Measurements from ENCODE around the gene CD109. TPM values are rescaled to one million over a fixed set of nuclear protein-coding genes. Genes with fewer than 3 reads are reported as not detected.

Gene CD109
- total RNA-seq, 4 donors from 2014 or later, result 1.4 to 3.2 (median 2.2) TPM

DNA sequence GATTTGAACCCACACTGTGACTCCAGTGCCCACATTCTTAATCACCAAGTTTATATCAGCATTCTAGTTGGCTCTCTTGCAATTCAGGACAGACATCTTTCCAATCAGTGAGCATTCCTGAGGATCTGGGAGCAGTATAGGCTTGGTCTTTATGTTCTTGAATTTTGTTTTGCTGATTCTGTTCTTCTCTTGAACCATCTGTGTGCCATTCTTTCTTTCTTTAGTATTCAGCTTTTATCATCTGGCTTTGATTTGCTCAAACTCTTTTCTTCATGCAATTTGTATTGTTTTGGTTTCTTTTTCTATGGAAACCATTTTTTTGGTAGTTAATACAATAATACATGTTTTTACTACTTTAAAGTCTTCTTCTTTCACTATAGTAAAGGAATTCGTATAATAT is 162.4 kb downstream of the CD109 start:
- Histone ChIP-seq H3K4me1 (no peaks in the 10 kb centered on the region), H3K27ac (no peak overlapping the region), H3K9me3 (no peaks in the 10 kb centered on the region), H3K27me3 (no peaks in the 10 kb centered on the region), H3K36me3 (no peaks in the 10 kb centered on the region), H3K4me3 (no peak overlapping the region)
- DNase-seq, result no peak
- TF ChIP-seq CTCF (IDR thresholded peaks at IDR 0.05), result no peak
- no peak for TF ChIP-seq POLR2A (IDR thresholded peaks at IDR 0.05)

- H3K36me3 ChIP-seq, result no peaks in the 10 kb centered on the region
- no peaks in the 10 kb centered on the region for H3K4me1 ChIP-seq
- no peak overlapping the region for H3K27ac ChIP-seq
- DNase-seq, result no peak
- no peak for TF ChIP-seq POLR2A (IDR thresholded peaks at IDR 0.05)
- TF ChIP-seq CTCF (IDR thresholded peaks at IDR 0.05), result no peak
- H3K27me3 ChIP-seq, result no peaks in the 10 kb centered on the region
- H3K9me3 ChIP-seq, result no peaks in the 10 kb centered on the region
- no peak overlapping the region for H3K4me3 ChIP-seq
Measured at GRCh38 chr6:73860303-73860702, 164.3 kb downstream of the CD109 start.

- TF ChIP-seq CTCF (IDR thresholded peaks at IDR 0.05) (no peak), POLR2A (IDR thresholded peaks at IDR 0.05) (no peak)
- H3K4me3 ChIP-seq, result no peak overlapping the region
- no peaks in the 10 kb centered on the region for H3K36me3 ChIP-seq
- no peaks in the 10 kb centered on the region for H3K27me3 ChIP-seq
- H3K9me3 ChIP-seq, result no peaks in the 10 kb centered on the region
- no peak for DNase-seq
- no peak overlapping the region for H3K27ac ChIP-seq
- no peaks in the 10 kb centered on the region for H3K4me1 ChIP-seq
Measured at GRCh38 chr6:73866305-73866704, 170.3 kb downstream of the CD109 start.

DNA sequence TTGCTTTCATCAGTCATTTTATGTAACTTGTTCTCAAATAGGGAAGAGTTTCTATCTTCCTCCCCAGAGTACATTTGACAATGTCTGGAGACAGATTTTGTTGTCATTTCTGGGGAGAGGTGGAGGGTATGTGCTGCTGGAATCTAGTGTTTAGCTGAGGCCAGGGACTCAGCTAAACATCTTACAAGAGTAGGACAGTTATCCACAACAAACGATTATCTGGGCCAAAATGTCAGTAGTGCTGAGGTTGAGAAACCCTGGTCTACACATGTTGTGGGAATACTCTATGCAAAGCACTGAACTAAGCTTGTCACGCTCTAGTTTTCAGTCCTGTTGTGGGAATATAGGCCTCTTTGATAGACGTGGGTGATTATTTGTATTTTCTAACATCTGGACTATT is 171.4 kb downstream of the CD109 start:
- no peaks in the 10 kb centered on the region for H3K27me3 ChIP-seq
- H3K4me3 ChIP-seq, result no peak overlapping the region
- TF ChIP-seq POLR2A (IDR thresholded peaks at IDR 0.05) (no peak), CTCF (IDR thresholded peaks at IDR 0.05) (no peak)
- H3K27ac ChIP-seq, result no peak overlapping the region
- no peaks in the 10 kb centered on the region for H3K36me3 ChIP-seq
- no peaks in the 10 kb centered on the region for H3K9me3 ChIP-seq
- DNase-seq, result no peak
- no peaks in the 10 kb centered on the region for H3K4me1 ChIP-seq

- Histone ChIP-seq H3K36me3 (no peaks in the 10 kb centered on the region), H3K4me3 (no peak overlapping the region), H3K4me1 (no peaks in the 10 kb centered on the region), H3K27ac (no peak overlapping the region), H3K27me3 (no peaks in the 10 kb centered on the region), H3K9me3 (no peaks in the 10 kb centered on the region)
- no peak for DNase-seq
- TF ChIP-seq CTCF (IDR thresholded peaks at IDR 0.05) (no peak), POLR2A (IDR thresholded peaks at IDR 0.05) (no peak)
Measured at GRCh38 chr6:73870907-73871306, 174.9 kb downstream of the CD109 start.

DNA sequence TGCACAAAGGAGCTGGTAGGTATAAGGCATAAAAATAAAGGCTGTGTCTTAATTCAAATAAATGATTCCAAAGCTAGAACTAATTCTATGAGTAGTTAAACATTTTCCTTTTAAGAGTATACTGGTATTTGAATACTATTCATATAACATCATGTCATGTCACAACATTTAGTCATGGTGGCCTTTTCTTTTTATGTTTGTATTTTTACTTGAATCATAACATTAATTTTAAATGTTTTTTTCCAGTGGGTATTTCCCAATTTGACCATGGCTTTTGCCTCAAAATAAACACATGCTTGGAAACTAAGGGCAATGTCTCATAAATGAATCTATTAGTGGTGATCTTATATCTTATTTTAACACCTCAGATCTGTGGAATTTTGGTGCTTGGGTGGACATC is 177.1 kb downstream of the CD109 start:
- no peaks in the 10 kb centered on the region for H3K27me3 ChIP-seq
- DNase-seq, result no peak
- H3K4me3 ChIP-seq, result no peak overlapping the region
- no peaks in the 10 kb centered on the region for H3K9me3 ChIP-seq
- no peaks in the 10 kb centered on the region for H3K36me3 ChIP-seq
- no peak overlapping the region for H3K27ac ChIP-seq
- no peaks in the 10 kb centered on the region for H3K4me1 ChIP-seq
- no peak for TF ChIP-seq POLR2A (IDR thresholded peaks at IDR 0.05)
- TF ChIP-seq CTCF (IDR thresholded peaks at IDR 0.05), result no peak
